ENCODE results near the gene UBAC1.

UBAC1 gene

DNA sequence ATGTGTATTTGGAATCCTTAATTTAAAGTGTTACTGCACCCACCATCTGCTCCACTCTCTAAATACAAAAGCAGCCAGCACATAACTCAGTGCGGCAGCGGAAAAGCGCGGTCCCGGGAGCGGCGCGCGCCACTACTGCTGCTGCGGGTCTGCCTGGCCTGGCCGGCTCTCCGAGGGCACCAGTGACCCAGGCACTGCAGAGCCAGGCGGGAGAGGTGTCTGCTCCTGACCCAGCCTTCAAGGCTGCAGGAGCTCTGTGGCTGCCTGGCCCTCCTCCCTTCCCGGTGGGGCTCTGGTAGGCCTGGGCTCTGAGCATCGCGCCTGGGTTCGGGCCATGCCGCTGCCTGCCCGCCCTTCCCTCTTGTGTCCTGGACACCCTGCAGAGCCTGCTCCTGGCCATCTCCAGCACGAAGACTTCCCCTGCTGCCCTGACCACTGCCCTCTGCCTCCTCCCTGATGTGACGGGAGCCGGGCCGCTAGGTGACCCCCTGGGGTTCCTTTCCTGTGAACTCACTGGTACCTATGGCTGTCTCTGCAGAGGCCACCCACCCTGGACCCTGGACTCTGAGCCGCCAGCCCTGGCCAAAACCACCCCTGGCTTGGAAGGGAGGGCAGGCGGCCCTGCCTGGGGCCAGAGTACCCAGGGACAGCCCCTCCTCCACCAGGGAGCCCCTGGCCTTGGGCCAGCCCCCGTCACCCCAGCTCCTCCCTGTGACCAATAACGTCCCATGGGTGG, 32.8 kb upstream of the UBAC1 start:
- no peak for DNase-seq

DNA sequence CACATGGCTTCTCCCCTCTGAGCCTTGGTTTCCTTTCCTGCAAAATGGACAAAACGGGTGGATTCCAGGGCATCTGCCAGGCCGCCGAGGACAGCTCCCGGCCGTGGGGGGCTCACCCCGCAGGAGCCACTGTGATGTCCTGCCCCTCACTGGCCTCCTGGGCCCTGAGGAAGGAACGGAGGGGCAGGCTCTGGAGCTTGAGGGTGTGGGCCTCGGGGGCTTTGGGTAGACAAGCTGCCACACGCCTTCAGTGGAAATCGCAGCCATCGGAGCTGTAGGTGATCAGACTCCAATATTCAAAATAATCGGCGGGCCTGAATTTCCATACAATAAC, 32.2 kb upstream of the UBAC1 start:
- no peak for DNase-seq

DNA sequence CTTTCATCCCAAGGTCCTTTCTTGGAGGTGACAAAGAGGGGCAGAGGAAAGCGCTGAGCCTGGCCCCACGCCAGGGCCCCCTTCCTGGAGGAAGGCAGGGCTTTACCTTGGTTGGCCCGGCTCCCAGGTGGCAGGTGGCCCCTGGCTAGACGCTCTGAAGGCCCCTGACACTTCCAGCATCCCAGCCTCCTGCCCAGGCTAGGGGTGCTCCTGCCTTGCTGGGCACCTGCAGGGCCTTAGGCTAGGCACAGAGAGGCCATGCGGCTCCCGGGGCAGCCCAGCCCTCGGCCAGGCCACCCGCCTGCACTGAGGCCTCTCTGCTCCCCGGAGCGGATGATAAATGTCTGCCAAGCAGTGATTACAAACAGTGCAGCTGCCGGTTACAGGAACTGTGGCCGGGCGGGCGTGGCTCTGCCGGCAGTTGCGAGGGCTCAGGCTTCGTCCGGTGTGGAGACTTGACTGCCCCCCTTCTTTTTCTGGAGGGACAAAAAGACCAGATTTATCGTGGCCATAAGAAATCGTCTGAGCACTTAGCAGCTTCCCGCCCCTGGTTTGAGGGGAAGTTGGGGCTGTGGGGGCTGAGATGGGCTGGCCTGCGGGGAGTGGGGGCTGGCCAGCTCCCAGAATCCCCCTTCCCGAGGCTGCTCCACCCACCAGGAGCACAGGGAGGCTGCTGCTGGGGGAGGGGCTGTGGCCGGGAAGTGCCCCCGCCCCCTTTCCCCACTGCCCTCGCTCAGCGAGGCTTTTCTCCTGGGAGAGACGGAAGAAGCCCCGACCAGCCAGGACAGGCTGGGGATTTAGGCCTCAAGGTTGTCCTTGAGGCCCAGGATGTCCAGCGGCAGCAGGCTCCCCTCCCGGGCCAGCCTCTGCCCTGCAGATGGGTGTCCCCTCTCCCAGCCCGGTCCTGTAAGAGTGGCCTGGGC, 31.6 kb upstream of the UBAC1 start:
- peak; percentile 68 for DNase-seq

DNA sequence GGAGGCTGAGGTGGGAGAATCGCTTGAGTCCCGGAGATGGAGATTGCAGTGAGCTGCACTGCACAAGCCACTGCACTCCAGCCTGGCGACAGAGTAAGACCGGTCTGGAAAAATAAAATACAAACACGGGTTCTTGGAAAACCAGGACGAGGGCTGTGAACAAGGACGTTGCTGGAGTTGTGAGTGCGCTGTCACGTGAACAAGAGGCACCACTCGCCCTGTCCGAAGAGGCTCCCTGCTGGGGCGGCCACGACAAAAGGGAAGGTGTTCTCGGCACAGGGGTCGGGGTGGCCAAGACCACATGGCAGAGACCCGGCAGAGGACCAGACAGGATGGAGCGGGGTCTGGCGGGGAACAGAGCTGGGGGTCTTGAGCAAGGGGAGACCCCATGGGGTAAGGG, 30.6 kb upstream of the UBAC1 start:
- no peak for DNase-seq

DNA sequence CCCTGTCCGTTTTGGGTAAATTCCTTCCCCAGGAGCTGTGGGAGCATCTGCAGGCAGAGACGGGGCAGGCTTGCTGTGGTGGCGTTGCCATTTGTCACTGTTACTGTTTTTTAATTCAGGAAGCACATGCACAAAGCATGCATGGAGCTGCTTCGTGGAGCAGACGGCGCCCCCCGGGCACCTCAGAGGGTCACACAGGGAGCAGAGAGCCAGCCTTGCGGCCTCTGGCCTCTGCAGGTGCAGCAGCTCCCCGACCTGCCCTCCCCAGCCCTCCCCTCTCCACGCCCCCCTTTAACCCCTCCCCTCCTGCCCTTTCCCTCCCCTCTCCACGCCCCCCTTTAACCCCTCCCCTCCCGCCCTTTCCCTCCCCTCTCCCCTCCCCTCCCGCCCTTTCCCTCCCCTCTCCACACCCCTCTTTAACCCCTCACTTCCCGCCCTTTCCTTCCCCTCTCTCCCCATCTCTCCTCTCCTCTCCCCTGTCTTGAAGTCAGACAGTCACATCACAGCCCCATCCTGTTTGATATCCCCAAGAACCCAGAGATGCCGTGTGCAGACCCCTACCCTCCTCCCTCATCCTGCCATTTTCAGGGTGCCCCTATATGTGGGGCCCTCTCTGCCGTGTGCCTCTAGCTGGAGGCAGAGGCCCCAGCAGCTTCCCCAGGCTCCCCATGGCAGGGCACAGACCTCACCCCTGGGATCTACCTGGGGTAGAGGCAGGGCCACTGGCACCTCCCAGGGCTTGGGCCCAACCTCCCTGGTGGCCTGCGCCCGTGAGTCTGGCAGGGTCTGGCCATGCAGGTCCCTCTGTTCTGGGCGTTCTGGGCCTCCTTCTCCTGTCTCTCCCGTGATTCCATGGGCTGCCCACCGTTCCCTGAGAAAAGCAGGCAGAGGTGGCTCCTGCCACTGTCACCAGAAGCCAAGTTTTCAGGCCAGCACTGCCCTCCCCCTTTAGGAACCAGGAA, 29.6 kb upstream of the UBAC1 start:
- peak; percentile 71 for DNase-seq

DNA sequence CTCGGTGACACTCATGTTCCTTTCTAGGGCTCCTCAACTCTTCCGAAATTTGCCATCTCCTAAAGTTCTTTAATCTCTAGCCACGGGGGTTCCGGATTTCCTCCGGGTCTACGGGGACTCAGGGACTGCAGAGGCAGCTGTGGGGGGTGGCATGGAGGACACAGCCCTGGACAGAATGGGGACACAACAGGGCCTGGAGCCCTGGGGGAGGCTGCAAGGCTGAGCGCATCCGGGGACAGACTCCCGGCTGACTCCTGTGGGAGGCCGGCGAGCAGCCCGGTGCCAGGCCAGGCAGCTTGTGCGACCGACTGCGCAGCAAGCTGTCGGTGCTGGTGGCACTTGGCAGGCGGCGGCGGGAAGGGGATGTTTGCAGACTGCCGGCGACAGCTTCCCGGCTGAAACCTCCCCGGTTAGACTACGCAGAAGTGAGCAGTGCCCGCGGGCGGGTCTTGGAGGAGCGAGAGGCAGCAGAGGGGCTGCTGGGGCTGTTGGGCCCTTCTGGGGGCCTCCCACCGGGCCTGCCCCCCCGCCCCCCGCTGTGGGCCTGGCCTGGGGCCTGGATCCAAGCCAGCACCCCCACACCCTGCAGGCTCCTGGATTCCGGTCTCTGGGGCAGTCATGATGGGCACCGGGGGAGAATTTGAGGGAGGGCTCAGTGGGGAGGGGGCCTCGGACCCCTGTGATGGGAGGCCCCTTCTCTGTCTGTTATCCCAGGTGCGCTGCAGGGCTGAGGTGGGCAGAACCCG, 28.7 kb upstream of the UBAC1 start:
- DNase-seq = peak; percentile 56

DNA sequence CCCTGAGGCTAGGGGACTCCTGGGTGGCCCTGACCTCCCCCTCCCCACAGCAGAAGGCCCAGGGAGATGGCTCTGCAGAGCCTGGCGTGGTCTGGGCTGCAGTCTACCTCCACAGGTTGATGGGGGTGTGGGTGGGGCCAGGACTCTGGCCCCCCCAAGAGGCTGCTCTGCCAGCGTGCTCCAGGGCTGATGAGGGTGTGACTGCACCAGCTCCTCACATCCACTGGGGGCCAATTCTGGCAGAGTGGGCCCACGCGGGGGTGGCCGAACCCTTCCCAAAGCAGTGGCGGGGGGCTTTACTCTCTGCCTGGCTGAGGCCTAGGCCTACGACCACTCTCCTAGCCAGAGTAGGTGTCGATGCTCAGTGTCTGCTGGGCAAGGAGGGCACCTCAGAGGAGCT, 28.0 kb upstream of the UBAC1 start:
- no peak for DNase-seq

DNA sequence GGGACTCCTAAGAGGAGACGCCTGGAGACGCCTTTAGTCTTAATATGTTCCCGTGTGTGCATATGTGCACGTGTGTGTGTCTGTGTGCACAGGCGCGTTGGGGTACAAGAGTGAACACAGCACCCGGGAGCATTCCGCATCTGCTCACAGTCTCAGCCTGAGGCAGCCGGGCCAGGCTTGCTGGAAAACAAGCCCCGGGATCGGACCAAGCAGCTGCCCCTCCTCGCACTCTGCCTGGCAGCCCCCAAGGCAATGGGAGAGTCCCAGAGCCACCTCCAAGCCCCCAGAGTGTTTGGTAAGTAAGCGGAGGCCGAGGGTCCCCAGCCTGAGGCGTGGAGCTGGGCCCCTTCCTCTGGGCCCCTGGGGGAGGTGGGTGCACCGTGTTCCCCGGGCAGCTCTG, 27.3 kb upstream of the UBAC1 start:
- DNase-seq = no peak

DNA sequence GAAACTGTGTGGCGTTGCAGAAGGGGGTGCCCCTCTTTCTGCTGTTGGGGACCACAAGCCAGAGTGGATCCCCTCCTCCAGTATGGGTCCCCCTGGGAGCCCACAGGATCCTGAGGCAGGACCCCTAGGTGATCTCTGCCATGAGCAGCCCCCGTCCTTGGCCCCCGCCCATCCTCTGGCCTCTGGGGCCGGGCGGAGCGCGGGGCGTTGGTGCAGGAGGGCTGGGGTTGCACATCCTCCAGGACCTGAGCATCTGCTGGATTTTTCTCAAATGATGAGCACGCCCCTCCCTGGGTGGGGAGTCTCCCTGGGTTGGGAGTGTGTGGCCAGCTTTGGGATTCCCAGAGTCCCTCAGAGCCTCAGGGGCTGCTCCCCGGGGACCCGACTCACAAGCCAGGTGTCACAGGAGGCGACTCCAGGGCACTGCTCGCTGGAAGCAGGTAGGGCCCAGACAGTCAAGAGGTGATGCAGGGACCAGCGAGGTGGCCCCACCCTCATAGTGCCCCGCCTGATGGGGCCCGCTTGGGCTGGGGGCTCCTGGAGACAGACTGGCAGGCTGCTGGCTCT, 26.7 kb upstream of the UBAC1 start:
- no peak for DNase-seq

DNA sequence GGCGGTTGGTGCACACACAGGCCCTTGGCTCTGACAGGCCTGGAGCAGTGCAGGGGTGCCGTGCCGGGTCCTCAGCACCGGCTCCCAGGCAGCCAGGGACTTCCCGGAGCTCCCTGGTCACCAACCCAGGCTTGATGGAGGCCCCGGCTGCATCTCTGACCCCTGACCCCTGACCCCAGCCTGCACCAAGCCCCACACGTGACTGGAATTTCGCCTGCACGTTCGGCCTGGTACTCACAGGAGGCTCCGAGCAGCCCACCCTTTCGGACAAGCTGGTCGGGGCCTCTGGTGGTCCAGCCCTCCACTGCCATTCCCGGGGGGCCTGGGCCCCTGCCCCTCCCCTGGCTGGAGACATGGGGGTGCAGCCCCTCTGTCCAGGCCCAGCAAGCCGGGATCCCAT, 25.4 kb upstream of the UBAC1 start:
- no peak for DNase-seq

DNA sequence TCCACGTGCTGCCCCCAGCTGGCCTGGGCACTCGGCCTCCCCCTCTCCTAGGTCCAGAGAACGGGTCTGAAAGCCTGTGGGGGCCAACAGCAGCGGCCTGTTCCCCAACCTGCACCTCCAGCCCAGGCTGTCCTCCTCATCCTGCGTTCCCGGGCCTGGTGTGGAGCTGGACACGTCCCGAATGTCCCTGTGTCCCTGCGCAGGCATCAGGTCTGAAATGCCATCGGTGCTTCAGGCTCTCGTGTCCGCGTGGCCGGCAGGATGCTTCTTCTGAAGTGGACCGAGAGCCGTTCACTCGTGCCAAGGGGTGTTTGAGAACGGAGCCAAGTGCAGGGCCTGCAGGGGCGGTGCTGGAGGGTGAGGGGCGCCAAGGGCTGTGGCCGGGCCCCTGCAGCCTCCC, 24.7 kb upstream of the UBAC1 start:
- no peak for DNase-seq

DNA sequence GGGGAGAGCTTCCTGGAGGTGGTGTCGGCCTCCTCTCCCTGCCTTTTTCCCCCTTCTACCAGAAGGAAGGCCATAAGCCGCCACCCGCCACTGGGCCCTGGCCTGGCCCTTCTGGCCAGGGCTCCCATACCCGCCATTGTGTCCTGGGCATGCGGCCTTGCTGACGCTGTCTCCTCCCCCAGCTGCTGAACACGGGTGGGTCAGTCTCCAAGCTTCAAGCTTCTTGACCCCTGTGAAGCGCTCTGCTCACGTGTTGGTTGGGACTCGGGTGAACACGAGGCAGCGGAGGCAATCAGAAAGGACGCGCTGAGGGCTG, 24.2 kb upstream of the UBAC1 start:
- DNase-seq = no peak

DNA sequence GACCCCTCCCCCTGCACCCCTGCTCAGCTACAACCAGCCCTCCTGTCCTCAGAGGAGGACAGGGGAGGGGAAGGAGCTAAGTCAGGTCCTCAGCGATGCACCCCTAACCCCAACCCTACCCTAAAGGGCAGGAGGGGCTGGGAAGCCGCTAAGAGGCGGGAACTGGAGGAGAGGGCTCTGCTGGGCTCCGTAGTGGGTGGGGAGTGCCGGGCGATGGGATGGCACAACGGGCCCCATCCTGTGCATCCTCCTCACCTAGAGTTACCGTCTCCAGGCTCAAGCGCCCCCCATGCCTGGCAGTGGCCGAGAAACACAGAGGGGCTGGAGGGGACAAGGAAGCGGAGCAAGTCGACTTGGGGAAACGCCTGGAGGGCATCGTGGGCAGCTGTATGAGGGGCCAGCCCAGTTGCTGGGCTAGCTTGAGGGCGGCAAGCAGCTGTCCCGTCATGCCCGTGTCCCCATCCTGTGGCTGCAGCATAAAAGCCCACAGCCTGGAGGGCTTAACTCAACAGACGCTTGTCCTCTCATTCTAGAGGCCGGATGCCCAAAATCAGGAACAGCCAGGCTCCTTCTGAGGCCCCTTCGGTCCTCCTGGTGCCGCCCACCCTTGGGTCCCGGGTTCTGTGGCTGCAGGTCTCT, 23.0 kb upstream of the UBAC1 start:
- DNase-seq = no peak

DNA sequence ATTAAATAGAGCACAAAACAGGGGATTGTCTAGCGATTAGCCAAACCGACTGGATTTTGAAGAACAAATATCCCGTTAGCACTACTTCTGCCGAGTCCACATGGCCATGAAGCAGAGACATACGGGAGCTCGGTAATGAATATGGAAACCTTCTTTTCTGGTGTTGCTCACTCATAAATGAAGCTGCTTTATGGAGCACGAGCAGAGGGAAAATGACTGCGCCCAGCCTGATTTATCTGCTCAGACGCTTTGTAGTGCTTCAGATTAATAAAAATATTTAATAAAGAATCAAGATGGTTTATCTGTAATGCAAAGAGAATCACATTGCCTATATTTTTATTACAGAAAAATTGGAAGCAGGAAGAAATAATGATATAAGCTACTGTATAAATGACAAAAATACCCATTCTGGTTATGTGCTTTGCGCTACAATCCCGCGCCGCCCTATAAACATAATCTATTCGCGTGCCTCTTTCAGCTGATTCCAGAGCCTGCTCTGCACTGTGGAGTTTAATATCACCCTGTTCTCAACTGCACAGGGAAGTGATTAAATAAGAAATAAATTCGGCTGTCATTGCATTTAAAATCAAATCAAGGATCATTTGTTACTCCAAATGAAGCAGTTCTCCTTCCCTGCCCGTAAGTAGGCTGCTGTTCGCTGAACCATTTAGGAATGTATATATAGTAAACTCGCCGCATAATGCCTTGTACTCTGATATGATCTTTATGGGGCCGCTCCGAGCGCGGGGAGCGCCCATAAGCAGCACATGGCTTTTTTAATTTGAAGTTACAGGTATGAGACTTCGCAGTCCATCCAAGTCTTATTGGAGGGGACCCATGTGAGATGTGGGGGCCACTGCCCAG, 22.3 kb upstream of the UBAC1 start:
- no peak for DNase-seq

DNA sequence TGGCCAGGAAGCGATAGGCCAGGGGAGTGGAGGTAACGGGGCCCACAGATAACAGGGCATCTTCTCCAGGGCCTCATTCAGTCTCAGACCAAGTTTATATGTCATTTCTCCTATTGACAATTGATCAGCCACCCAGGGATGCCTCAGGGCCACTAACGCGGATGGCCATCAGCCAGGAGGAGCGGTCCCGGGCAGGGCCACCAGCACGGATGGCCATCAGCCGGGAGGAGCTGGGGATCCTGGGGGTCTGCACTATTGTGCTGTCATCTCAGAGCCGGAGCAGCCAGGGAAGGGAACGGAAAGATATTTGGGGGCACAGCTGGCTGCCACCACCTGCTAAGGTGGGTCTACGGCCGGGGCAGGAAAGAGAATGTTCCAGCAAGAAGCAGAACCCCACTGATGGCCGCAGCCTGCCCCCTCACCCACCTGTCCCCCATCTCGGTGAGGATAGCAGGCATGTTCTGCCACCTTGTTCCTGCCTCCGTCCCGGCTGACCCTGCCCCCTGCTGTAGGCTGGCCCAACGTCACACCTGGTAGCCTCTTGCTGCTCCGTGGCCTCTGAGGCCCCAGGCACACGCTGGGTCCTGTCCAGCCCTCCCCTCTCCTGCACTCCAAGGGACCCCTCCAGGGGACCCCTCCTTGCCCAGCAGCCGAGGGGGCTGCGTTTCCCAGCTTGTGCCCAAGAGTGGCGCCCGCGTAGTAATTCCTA, 21.5 kb upstream of the UBAC1 start:
- no peak for DNase-seq

DNA sequence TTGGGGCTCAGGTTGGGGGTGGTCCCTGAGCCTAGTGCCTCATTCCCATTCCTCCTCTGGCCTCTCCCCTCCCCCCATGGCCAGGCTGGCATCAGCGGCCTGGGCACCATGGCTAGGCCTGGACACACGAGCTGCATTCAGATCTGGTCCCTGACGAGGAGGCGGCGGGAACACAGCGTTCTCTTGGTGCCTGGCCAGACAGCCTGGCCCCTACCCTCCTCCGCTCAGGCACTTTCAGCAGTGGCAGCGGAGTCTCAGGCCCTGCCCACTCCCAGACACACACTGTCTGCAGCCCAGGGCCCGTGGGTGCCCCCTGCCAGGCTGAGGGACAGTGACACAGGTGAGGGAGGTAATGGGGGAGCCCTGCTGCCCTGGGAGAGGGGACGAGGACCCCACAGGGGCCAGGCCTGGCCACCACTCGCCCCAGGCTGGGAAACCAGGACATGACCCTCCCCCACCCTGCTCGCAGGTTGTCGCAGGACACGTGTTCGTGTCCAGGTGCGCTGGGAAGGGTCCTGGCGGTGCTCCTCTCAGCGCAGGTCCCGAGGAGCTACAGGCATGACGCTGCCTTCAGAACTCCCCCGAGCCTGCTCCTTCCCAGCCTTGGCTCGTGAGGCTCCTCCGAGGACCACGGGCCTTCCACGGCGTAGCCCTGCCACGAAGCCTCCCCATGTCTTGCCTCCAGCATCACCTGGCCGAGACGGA, 19.9 kb upstream of the UBAC1 start:
- DNase-seq = no peak

DNA sequence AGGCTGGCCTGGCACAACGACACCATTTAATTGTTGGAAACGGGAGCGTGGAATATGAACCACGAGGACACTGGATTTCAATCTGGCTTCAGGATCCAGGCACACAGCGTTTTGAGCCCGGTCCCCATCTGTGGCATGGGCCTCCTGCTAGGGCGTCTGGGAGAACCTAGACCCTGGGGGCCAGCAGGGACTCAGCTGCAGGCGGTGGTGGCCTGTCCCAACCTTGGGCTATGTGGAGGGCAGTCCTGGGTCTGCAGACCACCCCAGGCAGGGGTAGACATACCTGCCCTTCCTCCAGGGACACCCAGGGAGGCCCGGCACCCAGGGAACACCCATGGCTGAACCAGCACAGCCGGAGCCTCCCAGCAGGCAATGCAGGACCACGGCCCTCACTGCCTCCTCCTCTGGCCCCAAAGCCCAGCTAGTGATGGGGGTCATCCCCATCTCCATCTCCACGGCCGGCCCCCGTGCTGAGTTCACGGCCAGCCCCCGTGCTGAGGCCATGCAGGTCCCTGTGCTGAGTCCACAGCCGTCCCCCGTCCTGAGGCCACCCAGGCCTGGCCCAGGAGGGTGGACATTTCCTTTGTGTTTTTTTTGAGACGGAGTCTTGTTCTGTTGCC, 18.5 kb upstream of the UBAC1 start:
- no peak for DNase-seq

DNA sequence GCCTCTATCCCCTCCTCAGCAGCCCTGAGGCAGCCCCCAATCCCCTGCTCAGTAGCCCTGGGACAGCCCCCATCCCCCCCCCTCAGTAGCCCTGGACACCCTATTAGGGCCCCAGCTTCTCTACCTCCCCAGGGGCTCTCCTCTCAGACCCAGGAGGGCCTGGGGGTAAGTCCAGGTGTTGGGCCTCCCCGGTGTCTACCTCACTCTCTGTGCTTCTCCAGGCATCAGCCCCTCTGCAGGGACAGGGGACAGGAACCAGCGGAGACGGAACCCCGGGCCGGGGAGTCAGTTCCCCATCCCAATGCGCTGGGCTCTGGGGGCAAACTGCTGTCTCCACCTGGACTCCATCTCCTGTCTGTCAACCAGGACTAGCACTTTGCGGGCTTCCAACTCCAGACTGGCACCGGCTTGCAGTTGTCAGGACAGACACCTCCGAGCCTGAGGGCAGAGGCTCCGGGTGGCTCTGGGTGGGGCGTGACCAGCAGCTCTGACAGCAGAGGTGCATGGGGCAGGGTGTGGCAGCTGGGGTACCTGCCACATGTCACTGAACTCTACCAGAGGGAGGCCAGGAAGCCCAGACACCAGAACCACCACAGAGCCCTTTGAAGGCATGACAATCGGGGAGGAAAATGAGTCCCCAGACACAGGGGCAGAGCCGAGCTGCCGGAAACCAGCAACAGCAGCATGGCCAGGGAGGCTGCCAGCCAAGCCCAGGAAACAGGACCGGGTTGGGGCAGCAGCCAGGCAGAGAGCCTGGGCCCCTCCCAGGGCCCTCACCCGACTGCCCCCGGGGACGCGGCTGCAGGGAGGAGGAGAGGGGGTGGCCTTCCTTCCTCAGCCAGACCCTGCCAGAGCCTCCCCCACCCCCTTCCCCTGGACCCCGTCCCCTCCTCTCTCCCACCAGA, 17.7 kb upstream of the UBAC1 start:
- no peak for DNase-seq
